HG03342 (cell line): ENCODE results near the gene BTBD9.

ENCODE experiments used
- ATAC-seq: cut with Tn5 transposase; IDR thresholded peaks from one replicate; pipeline ENCODE4 v1.9.1; 2021; ENCODE audit warnings: mild to moderate bottlenecking, moderate library complexity; ENCODE audit not compliant: unreplicated experiment

Gene BTBD9

GRCh38 chr6:38215225-38215624, 424.5 kb downstream of the BTBD9 start:
- ATAC-seq = no peak

- no peak for ATAC-seq
These were observed 425.6 kb downstream of the BTBD9 start for GRCh38 chr6:38214159-38214558.

GRCh38 chr6:38213251-38213658, 426.5 kb downstream of the BTBD9 start:
- ATAC-seq = no peak

DNA sequence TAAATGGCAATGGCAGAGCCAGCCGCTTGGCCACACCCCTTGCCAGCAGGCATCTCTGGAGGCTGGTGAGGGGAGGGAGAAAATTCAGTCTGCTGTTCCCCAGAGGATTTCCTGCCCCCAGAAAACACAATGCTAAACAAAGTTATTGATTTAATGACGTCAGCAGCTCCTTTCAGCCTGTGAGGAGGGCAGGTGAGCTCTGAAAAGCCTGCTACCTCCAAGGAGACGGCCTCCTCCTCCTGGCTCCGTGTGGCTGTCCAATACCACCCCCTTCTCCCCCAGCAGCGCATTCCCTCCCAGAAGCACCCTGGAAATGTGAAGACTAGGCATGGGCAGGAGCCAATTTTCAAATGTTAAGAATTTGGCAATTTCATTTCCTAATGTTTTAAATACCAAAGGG, 427.1 kb downstream of the BTBD9 start:
- ATAC-seq = no peak

DNA sequence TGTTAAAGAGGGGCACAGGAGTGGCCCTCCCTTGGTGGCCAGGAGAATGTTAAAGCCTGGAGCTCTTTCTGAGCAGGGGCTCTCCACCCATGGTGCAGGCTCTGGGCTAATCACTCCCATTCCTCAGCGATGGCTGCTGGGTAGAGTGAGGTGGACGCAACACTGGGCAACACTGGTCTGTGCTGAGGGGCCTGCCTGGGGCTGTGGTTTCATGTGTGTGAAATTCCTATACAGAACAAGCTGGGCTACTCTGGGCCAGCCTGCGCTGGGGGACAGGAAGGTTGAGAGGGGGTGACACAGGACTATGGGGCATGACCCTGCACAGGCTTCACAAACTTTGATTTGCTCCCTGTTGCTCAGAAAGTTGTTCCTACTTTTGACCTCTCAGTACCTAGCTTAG, 427.6 kb downstream of the BTBD9 start:
- no peak for ATAC-seq

DNA sequence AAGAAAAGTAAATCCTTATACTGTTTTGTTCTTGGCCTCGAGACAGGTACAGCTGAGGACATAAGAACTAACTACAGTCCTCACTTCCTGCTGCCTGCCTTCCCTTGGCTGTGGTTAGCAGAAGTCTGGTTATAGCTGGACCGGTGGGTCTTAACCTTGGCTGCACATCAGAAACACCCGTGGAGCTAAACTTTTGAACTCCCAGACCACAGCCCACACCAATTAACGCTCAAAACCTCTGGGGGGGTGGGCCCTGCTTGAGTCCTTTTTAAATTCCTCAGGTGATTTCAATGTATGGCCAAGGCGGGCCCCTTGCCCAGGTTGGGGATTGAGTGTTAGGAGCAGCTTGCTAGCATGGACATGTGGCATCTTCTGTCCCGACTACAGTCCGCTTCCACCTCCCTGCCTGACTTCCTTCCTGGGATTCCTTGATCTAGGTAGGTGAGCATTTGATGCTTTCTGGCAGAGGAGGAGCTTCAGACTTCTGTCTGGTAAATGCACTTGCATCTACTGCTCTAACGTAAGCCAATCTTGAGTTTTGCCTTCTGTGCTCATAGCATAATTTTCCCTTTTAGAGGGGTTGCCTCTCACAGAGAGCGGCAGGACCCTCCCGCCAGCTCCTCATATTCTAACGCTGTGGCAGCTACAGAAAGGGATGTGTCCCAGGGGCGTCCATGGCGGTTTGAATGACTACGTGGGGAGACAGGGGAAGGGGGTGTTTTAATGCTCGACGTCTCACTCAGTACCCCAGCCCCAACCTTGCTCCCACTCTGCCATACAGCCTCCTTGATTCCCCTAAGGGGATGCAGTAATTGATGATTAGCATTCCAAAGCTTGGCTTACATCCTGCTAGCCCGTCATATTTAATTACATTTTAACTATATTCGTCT, 430.1 kb downstream of the BTBD9 start:
- no peak for ATAC-seq

DNA sequence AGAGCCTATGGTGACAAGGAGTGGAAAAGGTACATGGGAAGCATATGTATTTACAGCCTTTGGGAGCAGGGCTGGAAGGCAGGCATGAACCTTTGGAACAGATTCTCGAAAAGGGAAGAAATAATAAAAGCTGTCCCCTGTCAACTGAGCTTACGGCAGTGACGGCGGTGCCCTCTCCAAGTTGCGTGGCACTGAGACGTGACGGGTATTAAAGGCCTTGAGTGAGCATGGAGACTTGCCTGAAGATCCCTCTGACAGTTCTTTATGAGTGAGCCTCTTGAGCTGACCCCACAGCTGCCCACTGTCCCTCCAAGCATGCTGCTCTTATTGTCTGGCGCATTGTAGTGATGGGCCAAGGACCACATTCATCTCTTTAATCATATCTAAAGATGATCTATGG, 431.7 kb downstream of the BTBD9 start:
- ATAC-seq = no peak

- no peak for ATAC-seq
These were observed 432.4 kb downstream of the BTBD9 start for GRCh38 chr6:38207375-38207774.

DNA sequence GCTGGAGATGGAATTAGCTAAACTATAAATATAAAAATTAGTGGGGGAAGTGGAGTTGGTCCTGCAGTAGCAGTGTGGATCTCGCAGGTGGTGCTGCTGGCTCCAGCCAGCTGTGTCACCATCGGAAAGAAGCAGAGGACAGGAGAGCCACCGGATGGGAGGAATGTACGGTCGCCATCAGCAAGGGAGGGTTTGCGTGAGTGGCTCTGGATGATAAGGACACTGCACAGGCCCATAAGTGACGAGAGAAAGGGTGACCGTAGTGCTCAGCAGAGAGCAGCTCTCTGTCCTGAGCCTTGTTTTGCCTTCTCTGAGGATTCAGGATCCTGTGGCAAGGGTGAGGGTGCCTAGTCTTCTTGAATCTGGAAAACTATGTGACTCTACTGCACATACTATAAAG, 441.5 kb downstream of the BTBD9 start:
- no peak for ATAC-seq

GRCh38 chr6:38195113-38195635, 444.6 kb downstream of the BTBD9 start:
- ATAC-seq = no peak

DNA sequence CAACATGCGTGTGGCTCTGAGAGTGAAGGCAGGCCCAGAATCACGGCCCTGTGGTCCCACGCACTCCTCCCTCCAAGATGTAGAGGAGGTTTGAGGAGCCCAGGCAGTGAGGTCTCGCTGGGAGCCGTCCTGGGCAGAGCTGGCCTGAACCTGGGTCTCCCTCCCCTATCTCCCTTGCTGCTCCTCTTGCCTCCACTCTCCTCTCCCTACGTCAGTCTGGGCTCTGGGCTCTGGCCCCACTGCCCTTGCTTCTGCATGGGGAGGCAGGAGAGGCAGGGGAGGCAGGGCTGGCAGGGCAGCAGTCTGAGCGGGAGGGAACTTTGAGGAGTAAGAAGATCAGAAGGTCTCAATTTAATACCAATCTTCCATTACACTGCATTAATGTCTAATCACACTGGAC, 445.1 kb downstream of the BTBD9 start:
- ATAC-seq = no peak

GRCh38 chr6:38194282-38194572, 445.5 kb downstream of the BTBD9 start:
- no peak for ATAC-seq

DNA sequence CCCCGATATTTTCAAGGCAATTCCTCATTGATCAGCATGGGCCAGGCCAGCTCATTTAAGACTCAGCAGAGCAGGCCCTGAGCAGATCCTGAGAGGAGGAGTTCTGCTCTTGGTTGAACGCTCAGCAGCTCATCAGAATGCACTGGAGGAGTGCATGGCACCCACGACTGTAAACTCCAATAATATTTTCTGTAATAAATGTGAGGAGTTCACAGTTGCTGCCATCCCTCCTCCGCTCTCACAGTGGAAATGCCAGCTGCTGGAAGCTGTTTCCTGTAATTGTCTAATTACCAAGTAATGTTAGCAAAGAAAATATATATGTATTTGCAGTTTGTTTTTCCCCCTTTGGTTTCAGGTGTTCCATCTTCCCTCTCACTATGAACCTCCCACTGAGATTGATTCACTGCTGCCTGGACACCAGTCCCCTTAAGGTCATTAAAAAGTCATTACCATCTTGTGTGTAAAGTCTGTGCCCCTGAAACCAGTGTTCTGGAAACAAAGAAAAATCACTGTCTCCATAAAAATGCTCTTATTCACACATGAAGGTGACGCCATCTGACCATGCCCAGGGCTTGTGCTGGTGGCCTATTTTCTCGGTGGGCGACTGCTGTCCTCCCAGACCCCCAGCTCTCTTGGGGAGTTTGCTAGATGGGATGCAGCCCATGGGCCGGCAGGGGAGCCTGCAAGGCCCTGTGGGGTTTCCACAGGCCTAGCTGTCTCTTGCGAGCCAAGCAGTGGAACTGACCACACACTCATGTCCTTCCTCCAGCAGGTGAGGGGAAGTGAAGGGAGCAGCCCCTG, 446.0 kb downstream of the BTBD9 start:
- ATAC-seq = no peak

GRCh38 chr6:38193051-38193450, 446.7 kb downstream of the BTBD9 start:
- no peak for ATAC-seq

DNA sequence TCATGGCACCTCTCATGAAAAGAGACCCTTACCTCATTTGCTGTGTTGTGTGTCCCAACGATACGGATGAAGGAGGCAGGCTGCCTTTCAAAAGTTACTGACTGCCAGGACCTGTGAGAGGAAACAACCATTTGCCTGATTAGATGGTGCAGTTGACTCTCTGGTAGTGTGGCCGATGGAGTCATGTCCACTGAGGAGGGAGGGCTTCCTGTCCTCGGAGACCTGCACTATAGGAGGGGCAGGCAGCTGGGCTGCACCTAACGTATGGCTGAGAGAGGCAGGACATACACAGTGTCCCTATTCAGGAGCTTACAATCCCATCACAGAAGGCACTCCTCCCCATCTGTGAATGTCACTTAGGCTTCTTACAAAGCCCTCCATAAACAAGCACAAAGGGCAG, 447.2 kb downstream of the BTBD9 start:
- ATAC-seq = no peak

DNA sequence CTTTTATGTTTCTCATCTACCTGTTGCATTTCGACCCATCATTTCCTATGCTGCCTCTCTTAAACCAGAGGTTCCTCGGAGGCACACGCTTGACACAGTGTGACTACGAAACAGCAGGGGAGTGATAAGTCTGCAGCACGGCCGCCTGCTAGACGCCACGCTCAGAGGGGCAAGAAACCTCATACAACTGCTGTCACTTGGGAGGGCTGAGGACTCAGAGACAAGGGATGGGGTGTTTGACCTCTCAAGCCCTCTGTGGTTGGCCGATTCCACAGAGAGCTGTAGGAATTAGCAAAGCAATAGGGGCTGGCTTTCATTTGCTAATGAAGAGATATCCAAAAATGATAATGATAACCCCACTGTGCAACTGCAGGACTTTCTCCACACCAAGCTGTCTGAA, 447.7 kb downstream of the BTBD9 start:
- ATAC-seq = no peak

DNA sequence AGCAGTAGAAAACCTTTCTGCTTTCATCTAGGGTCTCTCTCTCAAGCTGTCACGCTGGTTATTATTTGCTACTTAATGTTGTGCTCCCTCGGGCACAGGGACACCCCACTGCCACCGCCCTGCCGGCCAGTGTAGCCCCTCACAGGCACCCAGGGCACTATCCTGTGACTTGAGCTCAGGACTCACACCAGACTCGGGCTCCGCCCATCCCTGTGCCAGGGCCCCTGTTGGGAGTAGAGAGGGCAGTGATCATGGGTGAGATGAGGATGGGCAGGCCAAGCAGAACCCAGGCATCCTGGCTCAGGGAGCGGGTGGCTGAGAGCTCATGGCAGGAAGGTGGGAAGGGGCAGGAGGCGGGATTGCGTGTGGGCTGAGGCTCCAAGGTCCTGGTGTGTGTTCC, 448.3 kb downstream of the BTBD9 start:
- no peak for ATAC-seq

GRCh38 chr6:38188677-38189335, 450.9 kb downstream of the BTBD9 start:
- no peak for ATAC-seq

DNA sequence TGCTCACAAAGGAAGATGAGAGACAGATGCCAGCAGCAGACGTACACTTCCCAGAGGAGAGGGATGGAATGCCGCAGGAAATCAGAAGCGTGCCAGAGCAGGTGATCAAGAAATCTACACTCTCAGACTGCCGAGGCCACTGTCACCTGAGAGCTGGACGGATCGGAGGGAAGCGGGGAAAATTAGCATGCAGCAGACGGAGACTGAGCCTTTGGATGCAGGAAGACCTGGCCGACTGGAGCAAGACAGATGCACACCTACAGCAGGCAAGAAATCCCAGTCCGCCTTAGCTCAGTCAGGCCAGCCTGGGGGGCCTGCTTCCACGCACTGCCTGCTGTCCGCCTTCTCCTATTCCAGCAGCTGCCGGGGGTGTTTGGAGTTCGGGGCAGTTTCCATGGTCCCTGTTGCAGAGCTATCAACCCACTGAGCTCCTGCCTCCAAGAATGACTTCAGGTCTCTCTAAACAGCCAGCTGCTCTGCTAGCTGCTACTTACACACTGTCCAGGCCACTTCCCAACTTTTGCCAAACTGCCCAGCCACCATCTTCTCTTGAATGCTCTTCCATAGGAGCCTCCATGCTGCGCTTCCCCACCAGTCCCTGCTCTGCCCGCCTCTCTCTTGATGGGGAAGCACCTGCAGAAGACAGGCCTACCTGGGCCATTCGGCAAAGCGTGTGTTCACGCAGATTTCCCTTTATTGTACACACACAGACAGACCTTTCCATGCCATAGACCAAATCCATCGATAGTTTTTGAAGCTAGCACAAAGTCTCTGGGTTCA, 451.7 kb downstream of the BTBD9 start:
- ATAC-seq = no peak

- ATAC-seq = no peak
These were observed 452.4 kb downstream of the BTBD9 start for GRCh38 chr6:38187325-38187724.

GRCh38 chr6:38185752-38186151, 454.0 kb downstream of the BTBD9 start:
- no peak for ATAC-seq
